DMS79 treated with DMSO at 0.1 percent for 48 hours (cell line): ENCODE data around the gene SLC38A4.
"Not testable (repeated sequence)": the region's sequence is repeated elsewhere in the genome, so short reads cannot be mapped to it uniquely, and the experiment has no call there.

Experiments
- DNase-seq: peaks from one replicate; lab custom pipeline; 2025; lab: John Stamatoyannopoulos, UW

The SLC38A4 gene

DNA sequence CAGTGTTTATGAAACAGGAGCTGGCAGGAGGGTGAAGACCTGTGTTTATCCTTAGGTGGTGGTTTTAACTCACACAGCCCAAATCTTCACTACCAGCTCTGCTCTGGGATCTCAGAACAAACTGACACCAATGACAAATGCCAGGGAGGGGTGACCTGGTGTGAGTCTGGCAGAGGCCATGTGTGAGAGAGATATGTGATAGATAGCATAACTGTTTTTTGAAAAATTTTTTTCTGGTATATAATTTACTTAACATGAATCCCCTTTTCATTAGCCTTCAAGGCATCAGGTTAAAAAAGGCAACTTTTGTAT lies 51.5 kb downstream of the SLC38A4 start:
- no peak for DNase-seq

DNA sequence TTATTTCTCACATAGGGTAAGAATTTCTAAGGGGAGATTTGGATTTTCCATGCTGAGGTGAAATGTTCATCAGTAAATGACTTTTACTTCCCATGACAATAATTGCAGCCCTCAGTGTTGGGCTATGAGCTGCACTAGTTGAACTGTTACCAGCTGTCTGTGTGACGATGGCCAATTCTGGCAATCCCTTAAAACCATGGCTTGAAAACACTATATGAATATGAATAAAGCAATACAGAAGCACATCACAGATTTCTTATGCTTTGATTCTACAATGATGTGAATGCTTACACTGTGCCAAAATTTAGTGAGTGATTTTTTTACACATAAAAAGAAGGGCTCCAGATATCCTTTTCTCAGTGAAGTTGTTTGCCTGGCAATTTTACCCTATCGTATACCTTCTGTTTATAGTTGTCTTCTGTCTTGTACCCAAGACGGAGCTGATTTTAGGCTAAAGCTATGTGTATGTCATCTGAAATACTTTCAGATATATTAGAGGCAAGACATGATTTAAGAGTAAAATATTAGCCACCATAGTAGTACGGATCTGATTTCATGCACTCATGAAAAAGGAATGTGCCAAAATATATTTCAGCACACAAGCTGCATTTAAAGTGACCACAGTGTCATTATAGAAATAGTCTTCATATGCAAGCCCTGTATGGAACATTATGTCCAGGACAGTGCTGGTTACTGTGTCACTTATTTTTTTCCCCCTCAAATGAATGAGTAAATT lies 52.0 kb downstream of the SLC38A4 start:
- DNase-seq, result no peak

DNA sequence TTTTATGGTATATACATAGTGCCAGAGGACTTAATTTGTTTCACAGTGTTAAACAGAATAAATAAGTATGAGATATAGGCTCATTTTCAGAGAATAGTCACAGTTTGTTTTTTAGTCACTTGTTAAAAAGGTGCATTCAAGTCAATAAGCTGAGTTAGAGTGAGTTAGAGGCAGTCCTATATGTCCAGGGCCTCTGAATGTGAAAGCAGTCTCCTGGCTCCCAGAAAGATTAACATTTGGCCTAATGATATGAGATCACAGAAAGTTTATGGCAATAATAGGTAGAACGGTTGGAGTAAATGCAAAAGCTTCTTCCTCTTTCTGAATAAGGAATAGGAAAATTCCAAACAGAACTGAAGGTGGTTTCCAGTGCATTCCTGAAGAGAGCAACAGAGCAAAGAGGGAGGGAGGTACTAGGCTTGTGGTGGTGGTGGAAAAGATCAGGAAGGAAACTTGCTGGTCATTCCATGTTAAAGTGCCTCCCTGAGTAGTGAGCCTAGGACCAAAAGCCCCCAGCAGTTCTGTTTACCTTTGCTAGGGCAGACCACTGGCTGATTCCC lies 54.4 kb downstream of the SLC38A4 start:
- DNase-seq, result no peak

DNA sequence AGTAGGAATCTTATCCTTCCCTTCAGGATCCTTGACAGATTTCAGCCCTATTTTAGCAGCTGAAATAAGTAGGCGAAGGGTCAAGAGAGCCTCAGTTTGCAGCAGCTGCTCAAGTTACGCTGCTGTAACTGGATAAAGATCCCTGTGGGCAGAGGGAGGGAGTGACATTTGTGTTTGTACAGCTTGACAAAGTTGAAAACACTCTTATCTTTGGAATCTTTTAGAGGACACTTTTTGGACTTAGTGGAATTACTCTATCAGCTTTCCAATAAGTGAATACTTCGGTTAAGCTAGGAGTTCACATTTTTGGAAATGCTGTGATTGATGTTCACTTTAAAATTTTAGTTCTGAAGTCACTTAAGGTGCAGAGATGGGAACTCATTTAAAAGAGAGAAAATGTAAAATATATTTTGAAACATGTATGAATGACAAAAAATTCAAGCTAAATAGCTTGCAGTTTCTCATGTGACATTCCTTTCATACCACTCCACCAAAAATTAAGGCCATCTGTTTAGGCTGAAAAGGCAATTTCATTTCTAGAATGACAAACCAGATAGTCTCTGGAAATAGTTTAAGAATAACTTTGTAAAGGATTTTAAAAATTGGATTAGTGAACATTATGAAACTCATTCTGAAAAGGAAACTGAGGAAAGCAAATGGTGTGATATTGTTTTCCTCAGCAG lies 55.2 kb downstream of the SLC38A4 start:
- no peak for DNase-seq

DNA sequence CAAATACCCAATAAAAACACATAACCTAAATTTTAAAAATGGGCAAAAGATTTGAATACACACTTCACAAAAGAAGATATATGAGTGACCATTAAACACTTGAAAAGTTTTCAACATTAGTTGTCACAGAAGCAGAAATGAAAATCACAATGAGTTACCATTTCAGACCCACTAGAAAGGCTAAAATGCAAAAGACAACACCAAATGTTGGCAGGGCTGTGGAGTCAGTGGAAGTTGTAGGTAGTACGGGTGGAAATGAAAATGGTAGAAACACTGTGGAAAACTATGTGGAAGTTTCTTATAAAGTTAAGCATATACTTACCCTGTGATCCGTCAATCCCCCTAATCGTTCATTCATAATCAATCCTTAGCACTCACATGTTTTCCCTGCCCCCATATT lies 61.8 kb downstream of the SLC38A4 start:
- DNase-seq, result no peak

DNA sequence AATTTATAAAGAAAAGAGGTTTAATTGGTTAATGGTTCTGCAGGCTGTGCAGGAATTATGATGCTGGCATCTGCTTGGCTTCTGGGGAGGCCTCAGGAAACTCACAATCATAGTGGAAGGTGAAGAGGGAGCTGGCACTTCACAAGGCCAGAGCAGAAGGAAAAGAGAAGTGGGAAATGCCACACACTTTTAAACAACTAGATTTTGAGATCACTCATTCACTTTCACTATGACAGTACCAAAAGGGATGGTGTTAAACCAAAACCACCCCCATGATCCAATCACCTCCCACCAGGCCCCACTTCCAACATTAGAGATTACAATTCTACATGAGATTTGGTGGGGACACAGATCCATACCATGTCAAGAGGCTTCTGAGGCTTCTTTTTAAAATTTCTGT lies 62.6 kb downstream of the SLC38A4 start:
- no peak for DNase-seq

DNA sequence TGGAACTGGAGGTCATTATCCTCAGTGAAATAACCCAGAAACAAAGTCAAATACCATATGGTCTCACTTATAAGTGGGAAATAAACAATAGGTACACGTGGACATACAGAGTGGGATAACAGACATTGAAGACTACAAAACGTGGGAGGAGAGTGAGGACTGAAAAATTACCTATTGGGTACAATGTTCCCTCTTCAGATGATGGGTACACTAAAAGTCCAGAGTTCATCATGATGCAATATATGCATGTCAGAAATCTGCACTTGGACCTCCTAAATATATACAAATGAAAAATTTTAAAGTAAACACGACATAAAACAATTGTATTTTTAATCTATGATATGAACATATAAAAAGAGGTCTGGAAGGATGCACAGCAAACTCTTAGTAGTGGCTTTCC lies 71.2 kb downstream of the SLC38A4 start:
- no peak for DNase-seq

DNA sequence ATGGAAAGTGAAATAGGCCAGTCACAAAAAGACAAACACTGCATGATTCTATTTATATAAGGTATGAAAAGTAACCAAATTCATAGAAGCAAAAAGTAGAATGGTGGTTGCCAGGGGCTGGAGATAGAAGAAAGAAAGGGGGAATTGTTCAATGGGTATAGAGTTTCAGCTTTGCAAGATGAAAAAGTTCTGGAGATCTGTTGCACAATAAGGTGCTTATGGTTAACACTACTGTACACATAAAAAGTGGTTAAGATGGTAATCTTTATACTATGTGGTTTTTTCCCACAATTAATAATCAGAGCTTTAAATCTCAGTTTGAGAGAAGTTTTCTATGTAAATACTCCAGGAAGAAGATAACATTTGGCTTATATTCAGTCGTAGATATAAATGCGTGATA lies 73.4 kb downstream of the SLC38A4 start:
- no peak for DNase-seq

DNA sequence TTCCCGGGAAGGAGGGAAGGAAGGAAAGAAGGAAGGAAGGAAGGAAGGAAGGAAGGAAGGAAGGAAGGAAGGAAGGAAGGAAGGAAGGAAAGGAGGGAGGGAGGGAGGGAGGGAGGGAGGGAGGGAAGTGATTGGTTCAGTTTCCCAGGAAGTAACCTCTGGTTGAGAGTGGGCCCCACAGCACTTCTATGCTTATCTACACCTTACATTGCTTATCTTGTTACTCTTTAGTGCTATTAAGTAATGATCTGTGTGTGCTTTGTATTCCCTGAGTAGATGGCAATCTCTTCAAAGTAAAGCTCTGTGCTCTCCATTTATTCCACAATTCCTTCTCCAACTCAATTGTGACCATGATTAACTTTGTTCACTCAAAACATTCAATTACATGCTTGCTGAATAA lies 74.6 kb downstream of the SLC38A4 start:
- no peak for DNase-seq

DNA sequence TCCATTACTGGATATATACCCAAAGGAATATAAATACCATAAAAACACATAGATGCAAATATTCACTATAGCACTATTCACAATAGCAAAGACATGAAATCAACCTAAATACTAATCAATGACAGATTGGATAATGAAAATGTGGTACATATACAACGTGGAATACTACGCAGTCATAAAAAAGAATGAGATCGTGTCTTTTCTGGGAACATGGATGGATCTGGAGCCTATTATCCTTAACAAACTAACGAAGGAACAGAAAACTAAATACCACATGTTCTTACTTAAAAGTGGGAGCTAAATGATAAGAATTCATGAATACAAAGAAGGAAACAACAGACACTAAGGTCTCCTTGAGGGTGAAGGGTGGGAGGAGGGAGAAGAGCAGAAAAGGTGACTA lies 76.5 kb downstream of the SLC38A4 start:
- no peak for DNase-seq

DNA sequence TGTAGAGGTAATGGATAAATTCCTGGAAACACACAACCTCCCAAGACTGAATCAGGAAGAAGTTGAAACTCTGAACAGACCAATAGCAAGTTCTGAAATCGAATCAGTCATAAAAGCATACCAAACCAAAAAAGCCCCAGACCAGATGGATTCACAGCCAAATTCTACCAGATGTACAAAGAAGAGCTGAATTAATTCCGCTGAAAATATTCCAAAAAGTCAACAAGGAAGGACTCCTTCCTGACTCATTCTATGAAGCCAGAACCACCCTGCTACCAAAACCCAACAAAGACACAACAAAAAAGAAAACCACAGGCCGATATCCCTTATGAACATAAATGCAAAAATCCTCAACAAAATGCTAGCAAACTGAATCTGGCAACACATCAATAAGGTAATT lies 81.5 kb downstream of the SLC38A4 start:
- DNase-seq, result no peak

DNA sequence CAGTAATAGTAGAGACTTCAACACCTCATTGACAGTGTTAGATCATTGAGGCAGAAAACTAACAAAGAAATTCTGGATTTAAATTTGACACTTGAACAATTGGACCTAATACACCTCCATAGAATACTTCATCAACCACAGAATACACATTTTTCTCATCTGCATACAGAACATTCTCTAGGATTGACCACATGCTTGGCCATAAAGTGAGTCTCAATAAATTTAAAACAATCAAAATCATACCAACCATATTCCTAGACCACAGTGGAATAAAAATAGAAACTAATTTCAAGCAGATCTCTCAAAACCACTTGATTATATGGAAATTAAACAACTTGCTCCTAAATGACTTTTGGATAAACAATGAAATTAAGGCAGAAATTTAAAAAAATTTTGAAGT lies 82.3 kb downstream of the SLC38A4 start:
- DNase-seq, result no peak

DNA sequence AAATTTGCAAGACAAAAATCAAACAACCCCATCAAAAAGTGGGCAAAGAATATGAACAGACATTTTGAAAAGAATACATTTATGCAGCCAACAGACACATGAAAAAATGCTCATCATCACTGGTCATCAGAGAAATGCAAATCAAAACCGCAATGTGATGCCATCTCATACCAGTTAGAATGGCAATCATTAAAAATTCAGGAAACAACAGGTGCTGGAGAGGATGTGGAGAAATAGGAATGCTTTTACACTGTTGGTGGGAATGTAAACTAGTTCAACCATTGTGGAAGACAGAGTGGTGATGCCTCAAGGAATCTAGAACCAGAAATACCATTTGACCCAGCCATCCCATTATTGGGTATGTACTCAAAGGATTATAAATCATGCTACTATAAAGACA lies 83.5 kb downstream of the SLC38A4 start:
- not testable (repeated sequence) for DNase-seq

DNA sequence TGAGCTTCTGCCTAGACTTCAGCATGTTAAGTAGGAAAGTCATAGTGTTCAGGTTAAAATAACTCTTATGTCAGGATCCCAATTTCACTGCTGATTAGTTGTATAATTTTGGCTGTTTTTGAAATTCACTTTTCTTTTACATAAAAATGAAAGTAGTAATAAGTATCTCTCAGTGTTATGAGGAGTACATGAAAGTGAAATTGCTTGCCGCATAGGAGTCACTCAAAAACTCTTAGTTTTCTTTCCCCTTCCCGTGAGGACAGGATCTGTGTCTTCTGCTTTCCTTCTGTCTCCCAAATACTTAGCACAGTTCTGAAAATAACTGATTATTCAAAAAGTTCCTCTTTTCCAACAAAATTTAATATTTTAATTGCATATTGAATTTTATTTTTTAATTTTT lies 100.5 kb downstream of the SLC38A4 start:
- DNase-seq, result no peak

DNA sequence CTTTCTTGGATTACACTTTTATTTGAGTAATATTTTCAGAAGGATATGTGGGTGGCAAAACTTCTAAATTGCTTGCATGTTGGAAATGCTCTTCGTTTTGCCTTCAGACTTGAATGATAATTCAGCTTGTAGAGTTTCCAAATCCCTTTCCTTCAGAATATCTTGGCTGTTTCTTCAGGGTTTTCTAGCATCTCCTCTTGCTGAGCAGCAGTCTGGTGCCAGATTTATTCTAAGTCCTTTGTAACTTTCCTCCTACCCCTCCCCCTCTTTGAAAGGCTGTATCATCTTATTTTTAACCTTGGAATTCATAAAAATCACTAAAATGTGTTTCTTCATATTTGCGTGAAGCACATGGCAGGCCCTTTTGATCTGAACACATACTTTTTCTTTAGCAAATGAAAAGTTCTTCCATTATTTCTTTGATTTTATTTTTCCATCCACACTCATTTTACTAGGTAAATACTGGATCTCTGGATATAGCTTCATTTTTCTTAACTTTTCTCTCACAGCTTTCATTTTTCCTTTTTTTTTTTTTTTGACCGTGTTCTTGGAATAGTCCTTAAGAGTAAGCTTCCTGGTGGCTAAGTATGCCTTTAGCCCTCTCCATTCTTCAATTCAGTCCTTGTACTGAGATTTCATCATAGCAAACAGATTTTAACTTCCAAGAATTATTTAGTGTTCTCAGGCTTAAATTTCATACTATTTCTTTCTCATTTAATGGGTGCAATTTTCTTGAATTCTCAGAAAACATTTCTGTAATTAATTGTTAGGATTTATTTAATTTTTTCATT lies 102.0 kb downstream of the SLC38A4 start:
- DNase-seq, result no peak

DNA sequence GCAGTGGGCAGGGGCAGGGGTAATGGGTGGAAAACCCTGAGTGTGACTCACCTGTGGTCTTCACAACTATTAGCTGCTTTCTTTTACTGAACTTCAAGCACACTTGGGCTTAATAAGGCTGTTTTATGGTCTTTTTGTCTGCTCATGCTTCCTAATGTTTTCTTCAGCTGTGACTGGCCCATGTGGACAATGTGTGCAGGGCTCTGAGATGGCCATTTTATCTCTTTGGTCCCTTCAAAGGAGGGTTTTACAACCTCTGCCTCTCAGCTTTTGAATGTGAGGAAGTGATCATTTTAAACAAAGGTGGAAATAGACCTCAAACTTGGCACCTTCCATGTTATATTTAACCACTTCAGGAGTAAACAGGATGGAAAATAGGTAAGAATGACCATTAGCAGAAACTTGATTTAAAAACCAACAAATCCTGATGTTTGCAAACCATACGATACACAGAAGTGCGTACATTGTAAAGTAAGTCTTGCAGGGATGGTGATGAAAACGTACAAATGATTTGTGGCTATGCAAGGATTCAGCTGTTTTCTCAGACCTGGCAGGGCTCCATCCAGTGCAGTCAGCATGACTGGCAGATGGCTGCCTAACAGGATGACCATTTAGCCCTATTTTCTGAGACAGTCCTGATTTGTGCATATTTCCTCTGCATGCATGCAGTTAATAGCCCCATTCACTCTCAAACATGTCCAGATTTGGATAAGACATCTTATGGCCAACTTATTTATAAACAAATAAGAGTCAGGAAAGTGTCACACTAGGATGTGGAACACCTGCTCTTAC lies 103.2 kb downstream of the SLC38A4 start:
- no peak for DNase-seq

DNA sequence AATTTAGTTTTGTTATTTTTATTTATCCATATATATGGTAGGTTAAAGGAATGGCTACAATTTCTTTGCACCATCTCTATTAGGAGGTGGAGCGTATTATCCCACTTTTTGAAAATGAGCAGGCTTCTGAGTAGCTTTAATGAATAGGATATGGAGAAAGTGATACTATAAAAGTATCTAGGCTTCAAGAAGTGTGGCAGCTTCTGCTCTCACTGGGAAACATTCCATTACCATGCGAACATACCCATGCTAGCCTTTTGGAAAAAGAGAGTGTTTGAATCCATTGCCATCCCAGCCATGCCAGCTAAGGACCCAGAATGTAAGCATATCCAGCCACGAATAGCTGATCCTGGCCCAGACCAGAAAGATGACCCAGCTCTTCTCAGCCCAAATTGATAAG lies 107.3 kb downstream of the SLC38A4 start:
- DNase-seq, result no peak

DNA sequence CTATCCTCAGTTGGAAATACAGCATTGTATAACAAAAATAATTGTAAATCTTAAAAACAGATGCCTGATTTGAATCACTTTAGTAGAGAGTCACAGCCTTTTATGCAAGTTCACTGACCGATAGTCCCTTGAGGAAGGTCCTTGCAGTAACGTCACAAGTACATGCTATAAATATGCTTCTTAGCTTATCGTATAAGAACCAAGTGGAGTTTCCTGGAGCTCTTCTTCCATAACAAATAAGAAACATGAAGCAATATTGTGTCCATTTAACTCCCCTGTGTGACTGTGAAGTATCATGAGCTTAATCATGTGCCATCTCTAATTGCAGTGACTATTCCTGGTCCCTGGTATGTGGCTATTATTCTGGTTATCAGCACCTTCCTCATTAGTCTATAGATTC lies 107.9 kb downstream of the SLC38A4 start:
- DNase-seq, result no peak

DNA sequence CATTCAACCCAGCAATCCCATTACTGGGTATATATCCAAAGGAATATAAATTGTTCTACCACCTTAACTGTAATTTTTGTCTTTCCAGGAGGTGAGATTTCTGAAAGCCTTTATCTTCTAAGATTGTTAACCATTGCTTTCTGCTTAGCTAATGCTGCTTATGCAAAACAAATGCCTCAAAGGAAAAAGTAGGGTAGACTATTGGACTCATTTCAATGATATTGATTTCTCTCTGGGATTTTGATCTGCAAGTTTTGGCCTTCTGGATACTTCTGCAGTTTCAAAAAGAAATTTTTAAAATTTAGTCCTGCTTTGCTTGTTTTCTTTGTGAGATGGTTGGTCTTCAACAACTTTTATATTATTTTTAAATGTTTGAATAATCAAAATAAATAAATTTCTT lies 108.6 kb downstream of the SLC38A4 start:
- no peak for DNase-seq
